HG03196 (cell line): ENCODE results near the gene TMBIM4.
A peak's percentile ranks its signal among the peaks of the same experiment; 100 is the strongest.

Experiments
- ATAC-seq: cut with Tn5 transposase; IDR thresholded peaks from one replicate; pipeline ENCODE4 v1.9.1; 2021; ENCODE audit not compliant: unreplicated experiment

Gene TMBIM4

GRCh38 chr12:66142826-66143225, 27.0 kb downstream of the TMBIM4 start:
- ATAC-seq: no peak

GRCh38 chr12:66141299-66141698, 28.5 kb downstream of the TMBIM4 start:
- no peak for ATAC-seq

GRCh38 chr12:66140731-66141130, 29.1 kb downstream of the TMBIM4 start:
- ATAC-seq: no peak

- ATAC-seq: no peak
These were observed 30.5 kb downstream of the TMBIM4 start for GRCh38 chr12:66139328-66139727.

GRCh38 chr12:66137937-66138336, 31.9 kb downstream of the TMBIM4 start:
- no peak for ATAC-seq

GRCh38 chr12:66132408-66132807, 37.4 kb downstream of the TMBIM4 start:
- no peak for ATAC-seq

- ATAC-seq: no peak
These were observed 38.6 kb downstream of the TMBIM4 start for GRCh38 chr12:66131067-66131688.

GRCh38 chr12:66130267-66131066, 39.3 kb downstream of the TMBIM4 start, which contains the start of gene LLPH:
LLPH (minus strand) TSS chr12:66130750; CDS start chr12:66129106, 1,644 bp downstream.
- ATAC-seq: peak; percentile 97

GRCh38 chr12:66129934-66130266, 39.9 kb downstream of the TMBIM4 start:
- no peak for ATAC-seq

- no peak for ATAC-seq
These were observed 42.1 kb downstream of the TMBIM4 start for GRCh38 chr12:66127650-66128049.

- no peak for ATAC-seq
These were observed 49.3 kb downstream of the TMBIM4 start for GRCh38 chr12:66120477-66120876.

- ATAC-seq: no peak
These were observed 49.9 kb downstream of the TMBIM4 start for GRCh38 chr12:66119870-66120241.

GRCh38 chr12:66119229-66119869, 50.4 kb downstream of the TMBIM4 start:
- no peak for ATAC-seq

- no peak for ATAC-seq
These were observed 51.4 kb downstream of the TMBIM4 start for GRCh38 chr12:66118240-66118891.

- no peak for ATAC-seq
These were observed 52.6 kb downstream of the TMBIM4 start for GRCh38 chr12:66117242-66117641.

- ATAC-seq: no peak
These were observed 54.7 kb downstream of the TMBIM4 start for GRCh38 chr12:66115071-66115600.

- ATAC-seq: no peak
These were observed 56.3 kb downstream of the TMBIM4 start for GRCh38 chr12:66113471-66113870.

GRCh38 chr12:66111605-66112004, 58.2 kb downstream of the TMBIM4 start:
- ATAC-seq: no peak

- ATAC-seq: no peak
These were observed 60.7 kb downstream of the TMBIM4 start for GRCh38 chr12:66109056-66109455.

- no peak for ATAC-seq
These were observed 61.4 kb downstream of the TMBIM4 start for GRCh38 chr12:66108386-66108785.

- peak; percentile 79 for ATAC-seq
These were observed 62.3 kb downstream of the TMBIM4 start for GRCh38 chr12:66107451-66107915.
